Forelimb muscle (tissue), 1 donor: ENCODE data around the gene ITGA3. TPM values are rescaled to one million over a fixed set of nuclear protein-coding genes. Genes with fewer than 3 reads are reported as not detected.

Experiments
- DNase-seq: peaks from one replicate; pipeline ENCODE4 v3.0.0-alpha.2; 2013; ENCODE audit warnings: low read depth
- polyA plus RNA-seq: library from polyadenylated mRNA; unstranded; fragments of 120-200 nt; gene quantifications from one replicate; pipeline ENCODE4 v1.2.1, GENCODE V29; 2013; ENCODE audit not compliant: insufficient read length

The ITGA3 gene
- polyA plus RNA-seq, 1 donor = 29.0 TPM

DNA sequence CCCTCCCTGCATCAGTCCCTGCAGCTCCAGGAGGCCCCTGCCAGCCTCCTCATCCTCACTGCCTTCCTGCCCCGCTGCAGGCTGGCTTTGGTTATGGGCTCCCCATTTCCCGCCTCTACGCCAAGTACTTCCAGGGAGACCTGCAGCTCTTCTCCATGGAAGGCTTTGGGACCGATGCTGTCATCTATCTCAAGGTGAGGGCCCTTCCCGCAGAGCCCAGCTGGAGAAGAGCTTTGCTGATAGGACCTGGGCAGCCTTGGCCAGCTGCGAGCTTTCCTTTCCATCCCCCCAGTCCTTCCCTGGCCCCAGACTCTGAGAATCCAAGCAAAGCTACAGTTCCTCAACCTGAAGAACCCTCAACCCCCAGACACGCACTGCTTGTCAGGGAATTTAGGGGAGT lies 53.3 kb downstream of the ITGA3 start:
- DNase-seq = no peak

- DNase-seq = no peak
Observed at GRCh38 chr17:50109785-50110184, 53.9 kb downstream of the ITGA3 start.

- no peak for DNase-seq
Observed at GRCh38 chr17:50110591-50111349, 54.9 kb downstream of the ITGA3 start.

GRCh38 chr17:50111673-50112655 lies 56.1 kb downstream of the ITGA3 start:
- DNase-seq = no peak

DNA sequence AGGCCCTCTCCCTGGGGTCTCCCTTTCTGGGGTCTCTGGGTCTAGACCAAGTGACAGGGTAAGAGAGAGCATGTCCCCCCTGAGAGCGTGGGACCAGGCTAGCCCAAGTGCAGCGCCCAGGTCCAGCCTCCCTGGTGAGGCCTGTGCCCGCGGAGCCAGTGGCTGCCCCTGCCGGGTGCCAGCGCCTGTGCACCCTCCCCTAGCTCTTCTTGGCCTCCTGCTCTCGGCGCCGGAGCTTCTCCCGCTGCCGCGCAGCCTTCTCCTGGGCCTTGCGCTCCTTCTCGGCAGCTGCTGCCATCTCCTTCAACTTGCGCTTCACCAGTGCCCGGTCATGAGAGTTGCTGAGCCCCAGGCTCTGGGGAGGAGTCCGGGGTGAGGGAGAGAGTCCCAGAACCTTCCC lies 56.8 kb downstream of the ITGA3 start:
- DNase-seq = no peak

GRCh38 chr17:50113624-50114320 lies 57.9 kb downstream of the ITGA3 start:
- DNase-seq = no peak

GRCh38 chr17:50114401-50114800 lies 58.5 kb downstream of the ITGA3 start:
- no peak for DNase-seq

- DNase-seq = peak; percentile 32
Observed at GRCh38 chr17:50114849-50115357, 59.0 kb downstream of the ITGA3 start.

- no peak for DNase-seq
Observed at GRCh38 chr17:50115756-50116155, 59.8 kb downstream of the ITGA3 start.

DNA sequence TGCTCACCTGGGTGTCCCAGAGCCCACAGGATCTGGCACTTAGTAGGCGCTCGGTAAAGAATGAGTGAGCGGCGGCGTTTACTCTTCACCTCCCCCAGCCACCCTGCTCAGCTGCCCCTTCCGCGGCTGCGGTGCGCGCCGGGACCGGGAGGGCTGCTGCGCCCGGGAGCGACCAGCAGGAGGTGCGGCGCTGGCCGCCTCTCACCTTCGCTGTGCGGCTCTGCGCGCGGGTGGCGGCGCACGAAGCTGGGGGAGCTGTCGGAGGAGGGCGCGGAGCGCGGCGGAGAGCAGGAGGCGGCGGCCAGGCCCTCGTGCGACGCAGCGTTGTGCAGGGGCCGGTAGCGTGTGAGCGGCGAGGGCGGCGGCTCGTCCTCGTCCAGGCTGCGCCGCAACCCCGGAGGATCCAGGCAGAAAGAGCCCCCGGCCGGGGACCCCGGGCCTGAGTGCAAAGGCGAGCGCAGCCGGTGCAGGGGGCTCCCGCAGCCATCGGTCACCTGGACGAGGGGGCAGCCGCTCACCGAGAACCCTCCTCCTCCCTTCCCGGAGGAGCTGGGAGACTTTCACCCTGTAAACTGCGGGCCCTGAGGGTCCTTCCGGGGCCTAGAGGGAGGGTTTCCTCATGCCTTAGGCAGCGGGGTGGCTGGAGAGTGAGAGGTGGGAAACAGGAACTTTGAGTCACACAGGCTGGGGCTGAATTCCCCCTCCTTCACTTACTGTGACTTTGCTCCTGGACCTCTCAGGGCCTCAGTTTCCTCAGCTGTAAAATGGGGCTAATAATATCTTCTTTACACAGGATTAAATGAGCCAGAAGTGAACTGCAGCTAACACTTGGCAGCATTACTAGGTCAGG lies 61.5 kb downstream of the ITGA3 start:
- no peak for DNase-seq

- no peak for DNase-seq
Observed at GRCh38 chr17:50118076-50118827, 62.3 kb downstream of the ITGA3 start.

GRCh38 chr17:50118828-50119218 lies 62.9 kb downstream of the ITGA3 start:
- DNase-seq = no peak

DNA sequence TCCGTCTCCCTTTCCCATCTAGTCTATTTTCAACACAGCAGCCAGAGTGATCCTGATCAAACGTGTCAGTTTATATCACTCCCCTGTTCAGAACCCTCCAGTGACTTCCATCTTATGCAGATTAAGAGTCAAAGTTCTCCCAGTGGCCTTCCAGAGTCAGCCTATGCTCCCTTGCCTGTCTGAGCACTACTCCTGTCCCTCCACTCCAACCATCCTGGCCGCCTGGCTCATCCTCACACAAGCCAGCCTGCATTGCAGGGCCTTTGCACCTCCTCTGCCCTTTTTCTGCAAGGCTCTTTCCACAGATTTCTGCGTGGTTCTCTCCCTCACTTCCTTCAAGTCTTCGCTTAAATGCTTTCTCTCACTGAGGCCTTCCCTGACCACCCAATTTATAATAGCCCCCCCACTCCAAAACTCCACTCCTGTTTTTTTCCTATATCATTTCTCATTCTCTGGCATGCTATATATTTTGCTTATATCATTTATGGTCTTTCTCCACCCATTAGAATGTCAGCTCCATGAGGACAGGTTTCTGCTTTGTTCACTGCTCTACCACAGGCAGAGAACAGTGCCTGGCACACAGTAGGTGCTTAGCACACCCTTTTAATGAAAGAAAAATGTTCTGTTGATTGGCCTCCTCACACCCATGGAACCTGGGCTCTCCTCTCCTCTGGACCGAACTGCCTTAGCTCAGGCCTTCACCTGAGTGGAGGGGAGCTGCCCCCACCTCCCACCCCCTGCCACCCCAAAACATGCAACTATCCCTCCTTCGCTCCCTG lies 64.8 kb downstream of the ITGA3 start:
- no peak for DNase-seq

DNA sequence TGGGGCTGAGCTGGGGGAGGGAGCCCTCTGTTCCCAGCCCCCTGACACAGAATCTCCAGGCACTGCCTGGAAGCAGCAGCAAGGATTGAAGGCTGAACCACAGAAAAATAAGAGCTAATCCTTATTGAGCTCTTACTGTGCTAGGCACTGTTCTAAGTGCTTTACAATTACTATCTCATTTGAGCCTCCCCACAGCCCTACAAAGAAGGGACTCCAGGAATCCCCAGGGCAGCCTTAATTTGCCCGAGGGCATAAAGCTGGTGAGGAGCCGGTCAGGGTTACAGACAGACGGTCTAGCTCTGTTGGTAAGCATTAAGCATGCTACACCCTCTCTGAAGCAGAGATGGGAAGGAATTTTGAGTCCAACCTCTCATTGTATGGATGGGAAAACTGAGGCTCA lies 67.0 kb downstream of the ITGA3 start:
- no peak for DNase-seq

DNA sequence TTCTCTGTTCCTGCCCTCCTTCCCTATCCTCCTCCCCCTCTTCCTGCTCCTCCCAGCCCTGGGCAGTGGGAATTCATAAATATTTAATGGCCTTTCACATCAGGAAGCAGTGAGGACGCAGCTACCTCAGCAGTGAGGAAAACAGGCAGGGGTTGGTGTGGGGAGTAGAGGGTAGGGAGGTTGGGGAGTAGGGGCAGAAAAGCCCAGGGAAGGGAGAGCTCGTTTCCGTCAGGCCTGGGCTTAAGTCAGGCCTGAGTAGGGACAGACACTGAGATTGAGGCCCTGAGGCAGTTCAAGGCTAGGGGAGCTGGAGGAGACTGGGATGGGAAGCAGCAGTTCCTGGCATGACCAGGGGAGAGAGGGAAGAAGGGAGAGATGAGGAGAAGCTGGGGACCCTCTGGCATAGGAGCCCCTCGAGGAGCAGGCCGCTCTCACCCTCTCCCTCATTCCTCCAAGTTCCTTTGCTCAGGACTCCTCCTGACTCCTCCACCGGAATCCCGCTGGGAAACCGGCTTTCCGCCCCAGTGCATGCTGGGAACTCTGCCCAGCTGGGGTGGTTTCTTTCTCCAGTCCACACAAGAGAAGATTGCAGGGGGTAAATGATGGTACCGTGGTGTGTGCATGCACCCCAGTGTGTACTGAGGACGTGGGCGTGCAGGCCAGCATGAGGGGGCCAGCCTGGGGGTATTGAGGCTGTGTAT lies 67.9 kb downstream of the ITGA3 start:
- no peak for DNase-seq

GRCh38 chr17:50125420-50125997 lies 69.6 kb downstream of the ITGA3 start:
- DNase-seq = no peak

DNA sequence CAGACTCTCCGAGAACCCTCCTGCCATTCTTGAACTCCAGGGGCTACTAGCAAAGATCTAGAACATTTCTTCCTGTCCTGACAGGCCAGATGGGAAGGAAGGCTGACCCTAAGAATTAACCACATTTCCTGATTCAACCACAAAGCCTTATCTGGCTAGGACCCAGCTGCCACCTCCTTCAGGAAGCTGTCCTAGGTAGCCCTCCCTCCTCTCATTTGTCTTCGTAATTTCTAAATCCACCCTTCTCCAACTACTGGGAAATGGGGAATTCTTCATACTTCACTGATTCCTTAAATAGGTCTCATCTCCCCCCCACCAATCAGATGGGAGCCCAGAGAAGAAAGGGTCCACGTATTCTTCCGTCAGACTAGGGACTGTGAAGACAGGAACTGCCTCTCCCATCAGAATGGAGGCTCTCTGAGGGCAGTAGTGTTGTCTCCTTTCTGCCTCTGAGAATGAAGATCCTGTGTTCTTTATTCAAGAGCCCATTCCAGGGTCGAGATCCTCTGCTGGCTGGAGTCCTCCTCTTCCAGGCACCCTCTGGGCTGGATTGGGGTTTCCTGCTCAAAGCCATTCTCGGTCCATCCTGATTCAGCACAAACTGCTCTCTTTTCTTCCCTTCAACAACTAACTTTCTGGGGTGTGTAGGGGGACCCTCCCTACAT lies 71.9 kb downstream of the ITGA3 start:
- no peak for DNase-seq
